Type B pancreatic cell (in vitro differentiated cells): ENCODE data around the gene MED27. TPM values are rescaled to one million over a fixed set of nuclear protein-coding genes. Genes with fewer than 3 reads are reported as not detected.

Experiments used
- DNase-seq: peaks from one replicate; pipeline ENCODE4 v3.0.0; 2021; ENCODE audit warnings: mixed read lengths; ENCODE audit not compliant: unreplicated experiment; ENCODE audit errors: extremely low spot score
- H3K27ac Mint-ChIP-seq: 2 replicates; pipeline ENCODE4 v1.8.0; 2021; ENCODE audit warnings: mild to moderate bottlenecking, mixed read lengths
- H3K27me3 Mint-ChIP-seq: 2 replicates; pipeline ENCODE4 v1.8.0; 2021; ENCODE audit warnings: mixed read lengths
- H3K36me3 Mint-ChIP-seq: 2 replicates; pipeline ENCODE4 v1.8.0; 2021; ENCODE audit warnings: mixed read lengths
- H3K4me1 Mint-ChIP-seq: one replicate; pipeline ENCODE4 v1.8.0; 2021; ENCODE audit warnings: mixed read lengths; ENCODE audit not compliant: unreplicated experiment
- H3K4me3 Mint-ChIP-seq: 2 replicates; pipeline ENCODE4 v1.8.0; 2021; ENCODE audit warnings: mild to moderate bottlenecking, mixed read lengths
- H3K9me3 Mint-ChIP-seq: 2 replicates; pipeline ENCODE4 v1.8.0; 2021; ENCODE audit warnings: mixed read lengths
- total RNA-seq: library from RNA; stranded (reverse); gene quantifications from 2 replicates; pipeline ENCODE4 v1.2.1, GENCODE V29; 2021; ENCODE audit warnings: low replicate concordance
- TF ChIP-seq, protein P1 (sequence below): fragments of 200-600 bp; sonication (generic); conservative IDR thresholded peaks from 2 replicates; pipeline ENCODE4 v1.5.0; 2021; ENCODE audit warnings: antibody characterized with exemption, mild to moderate bottlenecking

MED27 gene
- total RNA-seq, 1 donor from 2014 or later = 21.7 TPM

DNA sequence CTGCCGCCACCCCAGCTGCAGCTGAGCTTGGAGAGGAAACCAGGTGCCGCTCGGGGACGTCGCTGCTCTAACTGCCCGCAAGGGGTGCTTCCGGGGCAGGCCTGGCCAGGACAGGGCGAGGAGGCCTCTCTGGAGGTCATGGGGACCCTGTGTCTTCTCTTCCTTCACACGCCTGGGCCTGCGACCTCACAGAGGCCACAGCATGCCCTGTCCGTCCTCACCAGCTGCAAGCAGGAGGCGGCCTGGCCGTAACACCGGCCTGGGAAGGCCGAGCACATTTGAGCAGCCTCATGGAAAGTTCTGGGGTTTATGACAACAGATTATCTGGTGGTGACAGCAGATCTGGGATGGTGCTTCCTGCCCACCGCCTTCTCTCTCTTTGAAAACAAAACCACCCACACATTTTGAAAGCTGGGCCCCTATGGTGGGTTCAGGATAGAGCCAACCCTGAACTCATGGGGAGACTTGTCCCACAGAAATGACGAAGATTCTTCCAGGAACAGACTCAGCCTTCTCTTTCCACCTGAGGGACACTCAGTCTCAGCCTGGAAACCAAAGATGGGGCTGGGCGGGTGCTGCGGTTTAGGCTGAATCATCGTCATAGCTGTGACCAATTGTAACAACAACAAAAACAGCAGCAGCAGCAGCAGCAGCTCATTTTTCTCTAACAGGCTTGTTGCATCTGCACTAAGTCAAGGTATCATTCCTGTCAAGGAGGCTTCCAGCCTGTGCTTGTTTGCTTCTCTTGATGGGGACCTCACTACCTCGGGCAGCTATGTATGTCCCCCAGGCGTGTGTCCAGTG, 240.2 kb downstream of the MED27 start:
- no peak for DNase-seq
- TF ChIP-seq, protein P1, sequence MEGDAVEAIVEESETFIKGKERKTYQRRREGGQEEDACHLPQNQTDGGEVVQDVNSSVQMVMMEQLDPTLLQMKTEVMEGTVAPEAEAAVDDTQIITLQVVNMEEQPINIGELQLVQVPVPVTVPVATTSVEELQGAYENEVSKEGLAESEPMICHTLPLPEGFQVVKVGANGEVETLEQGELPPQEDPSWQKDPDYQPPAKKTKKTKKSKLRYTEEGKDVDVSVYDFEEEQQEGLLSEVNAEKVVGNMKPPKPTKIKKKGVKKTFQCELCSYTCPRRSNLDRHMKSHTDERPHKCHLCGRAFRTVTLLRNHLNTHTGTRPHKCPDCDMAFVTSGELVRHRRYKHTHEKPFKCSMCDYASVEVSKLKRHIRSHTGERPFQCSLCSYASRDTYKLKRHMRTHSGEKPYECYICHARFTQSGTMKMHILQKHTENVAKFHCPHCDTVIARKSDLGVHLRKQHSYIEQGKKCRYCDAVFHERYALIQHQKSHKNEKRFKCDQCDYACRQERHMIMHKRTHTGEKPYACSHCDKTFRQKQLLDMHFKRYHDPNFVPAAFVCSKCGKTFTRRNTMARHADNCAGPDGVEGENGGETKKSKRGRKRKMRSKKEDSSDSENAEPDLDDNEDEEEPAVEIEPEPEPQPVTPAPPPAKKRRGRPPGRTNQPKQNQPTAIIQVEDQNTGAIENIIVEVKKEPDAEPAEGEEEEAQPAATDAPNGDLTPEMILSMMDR = no peak
- Mint-ChIP-seq H3K27me3 (peaks cover 18% of the 10 kb centered on the region), H3K4me3 (no peak overlapping the region), H3K4me1 (peaks cover 13% of the 10 kb centered on the region), H3K36me3 (no peaks in the 10 kb centered on the region), H3K9me3 (no peaks in the 10 kb centered on the region), H3K27ac (no peak overlapping the region)

DNA sequence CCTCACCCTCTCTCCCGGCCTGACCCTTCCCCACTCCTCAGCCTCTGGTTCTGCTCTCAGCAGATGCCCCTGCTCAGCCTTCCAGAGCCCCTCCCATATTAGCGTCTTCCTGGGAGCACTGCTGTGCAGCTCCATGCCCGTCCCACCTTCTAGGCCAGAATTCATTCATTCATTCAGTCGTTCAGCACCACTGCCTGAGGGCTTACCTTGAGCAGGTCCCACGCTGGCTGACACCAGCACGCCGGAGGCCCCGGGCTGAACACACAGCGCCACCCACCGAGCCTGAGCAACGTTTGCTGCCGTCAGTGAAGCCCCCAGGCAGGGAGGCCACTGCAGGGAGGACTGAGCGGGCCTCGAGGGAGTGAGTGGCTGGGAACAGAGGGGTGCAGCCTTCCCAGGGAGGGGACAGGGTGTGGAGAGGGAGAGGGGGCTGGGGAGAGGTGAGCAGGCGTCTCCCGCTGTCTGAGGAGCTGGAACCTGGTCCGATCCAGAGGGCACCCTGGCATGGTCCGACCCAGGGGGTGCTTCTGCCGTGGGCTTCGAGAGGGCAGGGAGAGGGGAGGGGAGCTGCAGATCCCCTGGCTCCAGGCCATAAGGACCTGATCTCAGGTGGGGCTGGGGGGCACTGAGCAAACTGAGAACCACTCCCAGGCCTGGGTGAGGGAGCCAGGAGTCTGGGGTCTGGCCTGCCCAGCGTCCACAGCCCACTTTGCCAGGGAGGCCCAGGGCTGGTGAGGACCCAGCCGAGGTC, 241.0 kb downstream of the MED27 start:
- TF ChIP-seq, protein P1 = no peak
- H3K36me3 Mint-ChIP-seq = no peaks in the 10 kb centered on the region
- DNase-seq = no peak
- H3K4me3 Mint-ChIP-seq = no peak overlapping the region
- H3K4me1 Mint-ChIP-seq = peaks cover 13% of the 10 kb centered on the region
- no peak overlapping the region for H3K27ac Mint-ChIP-seq
- peaks cover 26% of the 10 kb centered on the region for H3K27me3 Mint-ChIP-seq
- no peaks in the 10 kb centered on the region for H3K9me3 Mint-ChIP-seq

DNA sequence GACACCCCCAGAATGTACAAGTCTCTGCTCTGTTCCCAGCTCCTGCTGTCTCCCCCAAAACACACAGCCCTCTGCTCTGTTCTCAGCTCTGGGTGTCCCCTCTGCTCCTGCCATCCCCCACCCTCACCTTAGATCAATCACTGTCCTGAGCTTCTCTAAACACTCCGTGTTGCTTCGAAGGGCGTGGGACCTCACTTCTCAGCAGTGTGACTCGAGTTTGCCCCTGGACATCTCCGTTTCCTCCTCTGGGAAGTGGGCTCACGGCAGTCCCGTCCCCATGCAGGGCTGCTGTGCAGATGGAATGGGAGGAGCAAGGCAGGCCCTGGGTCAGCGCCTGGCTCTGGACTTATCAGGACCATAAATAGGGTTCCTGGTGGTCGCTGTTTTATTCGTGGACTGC, 241.8 kb downstream of the MED27 start:
- H3K36me3 Mint-ChIP-seq = no peaks in the 10 kb centered on the region
- no peaks in the 10 kb centered on the region for H3K9me3 Mint-ChIP-seq
- H3K27ac Mint-ChIP-seq = no peak overlapping the region
- no peak for DNase-seq
- H3K4me1 Mint-ChIP-seq = peaks cover 13% of the 10 kb centered on the region
- H3K4me3 Mint-ChIP-seq = no peak overlapping the region
- H3K27me3 Mint-ChIP-seq = peaks cover 29% of the 10 kb centered on the region
- TF ChIP-seq, protein P1 = no peak

DNA sequence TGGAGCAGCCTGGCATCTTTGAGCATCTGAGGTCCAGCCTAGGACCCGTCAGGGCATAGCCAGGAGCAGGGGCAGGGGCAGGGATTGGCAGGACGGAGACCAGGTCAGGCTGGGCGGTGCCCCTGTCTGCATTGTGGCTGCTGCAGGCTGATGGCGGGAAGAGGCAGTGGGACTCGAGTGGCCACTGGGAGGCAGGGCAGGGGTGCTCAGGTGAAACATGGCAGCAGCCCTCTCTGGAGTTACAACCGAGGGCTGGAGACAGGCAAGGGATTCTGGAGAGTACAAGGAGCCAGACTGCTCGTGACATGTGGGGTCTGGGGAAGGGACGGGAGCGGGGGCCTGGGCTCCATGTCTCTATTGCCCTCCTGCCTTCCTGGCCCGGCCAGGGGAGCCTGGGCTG, 242.4 kb downstream of the MED27 start:
- no peak overlapping the region for H3K27ac Mint-ChIP-seq
- H3K27me3 Mint-ChIP-seq = peaks cover 33% of the 10 kb centered on the region
- TF ChIP-seq, protein P1 = peak; percentile 32
- no peak for DNase-seq
- H3K4me1 Mint-ChIP-seq = peaks cover 13% of the 10 kb centered on the region
- H3K9me3 Mint-ChIP-seq = no peaks in the 10 kb centered on the region
- H3K36me3 Mint-ChIP-seq = no peaks in the 10 kb centered on the region
- no peak overlapping the region for H3K4me3 Mint-ChIP-seq

DNA sequence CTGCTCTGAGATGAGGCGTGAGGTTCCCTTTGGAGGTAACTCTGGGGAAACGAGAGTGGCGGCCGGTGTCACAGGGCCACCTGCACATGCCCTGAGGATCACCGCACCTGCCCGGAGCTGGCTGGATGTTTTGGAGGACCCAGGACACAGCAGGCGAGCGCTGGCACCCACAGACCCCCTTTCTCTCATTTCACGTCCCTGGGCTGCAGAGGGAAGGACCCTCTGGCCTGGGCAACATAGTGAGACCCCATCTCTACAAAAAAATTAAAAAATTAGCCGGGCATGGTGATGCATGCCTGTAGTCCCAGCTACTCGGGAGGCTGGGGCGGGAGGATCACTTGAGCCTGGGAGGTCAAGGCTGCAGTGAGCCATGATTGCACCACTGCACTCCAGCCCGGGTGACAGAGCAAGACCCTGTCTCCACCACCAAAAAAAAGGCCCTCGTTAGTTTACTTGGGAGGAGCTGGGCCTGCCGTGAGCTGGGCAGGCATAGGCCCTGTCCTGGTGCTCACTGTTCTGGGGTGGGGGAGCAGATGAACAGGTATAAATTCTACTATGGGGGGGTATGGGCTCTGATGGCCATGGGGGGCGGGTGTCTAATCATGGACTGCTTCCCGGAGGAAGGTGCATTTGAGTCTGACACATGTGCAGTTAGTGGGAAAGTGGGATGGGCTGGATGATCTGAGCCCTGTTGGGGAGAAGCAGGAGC, 242.9 kb downstream of the MED27 start:
- H3K27ac Mint-ChIP-seq = no peak overlapping the region
- H3K27me3 Mint-ChIP-seq = peaks cover 37% of the 10 kb centered on the region
- no peaks in the 10 kb centered on the region for H3K36me3 Mint-ChIP-seq
- H3K9me3 Mint-ChIP-seq = no peaks in the 10 kb centered on the region
- no peak for DNase-seq
- no peak overlapping the region for H3K4me3 Mint-ChIP-seq
- H3K4me1 Mint-ChIP-seq = peaks cover 13% of the 10 kb centered on the region
- TF ChIP-seq, protein P1 = no peak
